Measurements from ENCODE around the gene DNAH14. TPM values are rescaled to one million over a fixed set of nuclear protein-coding genes. Genes with fewer than 3 reads are reported as not detected.

DNAH14 gene
- total and polyA plus RNA-seq, 2 of the 8 experiments (the other 6 are each of a cell fraction or from before 2014, with no cell fraction given) = 8.4 to 40.7 TPM

DNA sequence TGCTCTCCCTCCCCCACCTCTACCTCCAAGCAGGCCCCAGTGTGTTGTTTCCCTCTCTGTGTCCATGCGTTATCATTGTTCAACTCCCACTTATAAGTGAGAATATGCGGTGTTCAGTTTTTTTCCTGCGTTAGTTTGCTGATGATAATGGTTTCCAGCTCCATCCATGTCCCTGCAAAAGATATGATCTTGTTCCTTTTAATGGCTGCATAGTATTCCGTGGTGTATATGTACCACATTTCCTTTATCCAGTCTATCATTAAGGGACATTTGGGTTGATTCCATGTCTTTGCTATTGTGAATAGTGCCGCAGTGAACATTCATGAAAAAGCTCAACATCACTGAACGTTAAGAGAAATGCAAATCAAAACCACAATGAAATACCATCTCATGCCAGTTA lies 58.6 kb downstream of the DNAH14 start (continued):
- TF ChIP-seq JUN (IDR thresholded peaks at IDR 0.05; ENCODE audit: low read depth, low read length) (no peak), TAF1 (IDR thresholded peaks at IDR 0.05; ENCODE audit: low read depth, low read length) (no peak), RFX5 (IDR thresholded peaks at IDR 0.05; ENCODE audit: borderline replicate concordance, low read depth, low read length) (no peak), CBX8 (IDR thresholded peaks at IDR 0.05; ENCODE audit: borderline replicate concordance, low read depth, low read length) (no peak), EGR1 (IDR thresholded peaks at IDR 0.05; ENCODE audit: borderline replicate concordance, low read depth, low read length) (no peak), SAP30 (IDR thresholded peaks at IDR 0.05; ENCODE audit: insufficient read depth, insufficient replicate concordance, low read length) (no peak), TAF7 (optimal IDR thresholded peaks at IDR 0.05; ENCODE audit: borderline replicate concordance, low read depth, low read length) (no peak), FOSL1 (IDR thresholded peaks at IDR 0.05; ENCODE audit: insufficient read depth, low read depth, low read length) (no peak)

Data from H1 (cell line).